Measurements from ENCODE around the gene MARCHF5.

Gene MARCHF5

GRCh38 chr10:92263396-92263795 lies 27.6 kb upstream of the MARCHF5 start:
- TF ChIP-seq, protein P1, sequence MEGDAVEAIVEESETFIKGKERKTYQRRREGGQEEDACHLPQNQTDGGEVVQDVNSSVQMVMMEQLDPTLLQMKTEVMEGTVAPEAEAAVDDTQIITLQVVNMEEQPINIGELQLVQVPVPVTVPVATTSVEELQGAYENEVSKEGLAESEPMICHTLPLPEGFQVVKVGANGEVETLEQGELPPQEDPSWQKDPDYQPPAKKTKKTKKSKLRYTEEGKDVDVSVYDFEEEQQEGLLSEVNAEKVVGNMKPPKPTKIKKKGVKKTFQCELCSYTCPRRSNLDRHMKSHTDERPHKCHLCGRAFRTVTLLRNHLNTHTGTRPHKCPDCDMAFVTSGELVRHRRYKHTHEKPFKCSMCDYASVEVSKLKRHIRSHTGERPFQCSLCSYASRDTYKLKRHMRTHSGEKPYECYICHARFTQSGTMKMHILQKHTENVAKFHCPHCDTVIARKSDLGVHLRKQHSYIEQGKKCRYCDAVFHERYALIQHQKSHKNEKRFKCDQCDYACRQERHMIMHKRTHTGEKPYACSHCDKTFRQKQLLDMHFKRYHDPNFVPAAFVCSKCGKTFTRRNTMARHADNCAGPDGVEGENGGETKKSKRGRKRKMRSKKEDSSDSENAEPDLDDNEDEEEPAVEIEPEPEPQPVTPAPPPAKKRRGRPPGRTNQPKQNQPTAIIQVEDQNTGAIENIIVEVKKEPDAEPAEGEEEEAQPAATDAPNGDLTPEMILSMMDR (IDR thresholded peaks at IDR 0.05; ENCODE audit: control insufficient read depth, extremely low read depth, insufficient read depth), result no peak
- no peak overlapping the region for H3K4me3 ChIP-seq (ENCODE audit: low read depth, low read length)
- peak; percentile 54 for DNase-seq (ENCODE audit: low read depth)

GRCh38 chr10:92264249-92264648 lies 26.7 kb upstream of the MARCHF5 start:
- no peak overlapping the region for H3K4me3 ChIP-seq (ENCODE audit: low read depth, low read length)
- DNase-seq (ENCODE audit: low read depth), result no peak
- TF ChIP-seq, protein P1 (IDR thresholded peaks at IDR 0.05; ENCODE audit: control insufficient read depth, extremely low read depth, insufficient read depth), result no peak

GRCh38 chr10:92265687-92266258 lies 25.2 kb upstream of the MARCHF5 start:
- DNase-seq (ENCODE audit: low read depth), result no peak
- H3K4me3 ChIP-seq (ENCODE audit: low read depth, low read length), result no peak overlapping the region
- TF ChIP-seq, protein P1 (IDR thresholded peaks at IDR 0.05; ENCODE audit: control insufficient read depth, extremely low read depth, insufficient read depth), result no peak

- no peak for DNase-seq (ENCODE audit: low read depth)
- no peak overlapping the region for H3K4me3 ChIP-seq (ENCODE audit: low read depth, low read length)
- TF ChIP-seq, protein P1 (IDR thresholded peaks at IDR 0.05; ENCODE audit: control insufficient read depth, extremely low read depth, insufficient read depth), result no peak
Observed at GRCh38 chr10:92267343-92267742, 23.6 kb upstream of the MARCHF5 start.

DNA sequence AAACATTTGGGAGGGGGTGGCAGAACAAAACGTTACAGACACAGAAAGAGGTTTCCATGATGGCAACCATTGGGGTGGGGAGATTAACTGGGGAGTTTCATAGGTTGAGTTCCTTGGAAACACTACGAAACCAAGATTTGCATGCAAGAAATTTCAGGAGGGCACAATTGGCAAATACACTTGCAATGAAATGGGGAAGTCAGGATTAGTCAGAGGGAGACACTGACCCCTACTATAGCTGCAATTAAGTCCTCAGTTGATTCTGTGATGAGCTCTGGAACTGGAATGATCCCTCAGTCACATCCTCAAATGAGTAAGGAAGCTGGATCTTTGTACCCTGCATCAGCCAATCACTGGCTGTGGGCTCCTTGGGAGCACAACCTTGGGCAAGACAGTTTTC lies 22.2 kb upstream of the MARCHF5 start:
- TF ChIP-seq, protein P1 (IDR thresholded peaks at IDR 0.05; ENCODE audit: control insufficient read depth, extremely low read depth, insufficient read depth), result no peak
- DNase-seq (ENCODE audit: low read depth), result no peak

DNA sequence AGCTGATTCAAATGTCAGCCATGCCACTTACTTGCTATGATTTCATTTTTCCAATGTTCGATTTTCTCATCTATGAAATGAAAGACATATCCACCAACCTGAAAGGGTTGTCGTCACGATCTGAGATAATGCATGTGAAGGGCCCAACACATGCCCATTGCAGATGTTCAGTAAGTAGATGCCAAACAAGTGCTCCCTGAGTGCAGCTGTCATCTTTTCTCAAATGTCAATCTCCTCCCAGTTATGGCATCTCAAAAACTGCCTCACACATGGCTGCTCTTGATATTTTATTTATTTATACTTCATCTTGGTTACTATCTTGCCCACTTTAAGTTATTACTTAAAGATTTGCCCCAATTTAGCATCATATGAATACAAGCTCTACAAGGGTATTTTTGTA lies 16.9 kb upstream of the MARCHF5 start:
- TF ChIP-seq, protein P1 (IDR thresholded peaks at IDR 0.05; ENCODE audit: control insufficient read depth, extremely low read depth, insufficient read depth), result no peak
- DNase-seq (ENCODE audit: low read depth), result no peak
- H3K4me3 ChIP-seq (ENCODE audit: low read depth, low read length), result no peak overlapping the region

More for the DNA sequence above, 22.2 kb upstream of the MARCHF5 start:
- no peak overlapping the region for H3K4me3 ChIP-seq (ENCODE audit: low read depth, low read length)
